Upper lobe of left lung (tissue), 6 donors: ENCODE results near the gene KRTAP5-3. TPM values are rescaled to one million over a fixed set of nuclear protein-coding genes. Genes with fewer than 3 reads are reported as not detected.
A peak's percentile ranks its signal among the peaks of the same experiment; 100 is the strongest.

Source experiments
- ATAC-seq, 2 donors: fragments of 200-7000 bp; cut with Tn5 transposase; one replicate each; pipeline ENCODE4 v1.9.1; 2022; ENCODE audit warnings: mild to moderate bottlenecking in 2 of 2, moderate library complexity in 2 of 2; ENCODE audit not compliant: low FRiP score in 2 of 2
- DNase-seq, 2 donors: peaks; one replicate each; pipeline ENCODE4 v3.0.0-alpha.2; 2019 to 2020
- H3K27ac ChIP-seq, 4 donors: fragments of 200-600 bp; sonication (generic); one replicate each; pipeline ENCODE4 v1.5.1; 2016 to 2019
- H3K27me3 ChIP-seq, 4 donors: fragments of 200-600 bp; sonication (generic); one replicate each; pipeline ENCODE4 v1.5.1; 2017 to 2019
- H3K36me3 ChIP-seq, 4 donors: fragments of 200-600 bp; sonication (generic); one replicate each; pipeline ENCODE4 v1.5.1; 2016 to 2019
- H3K4me1 ChIP-seq, 4 donors: fragments of 200-600 bp; sonication (generic); one replicate each; pipeline ENCODE4 v1.5.1; 2018 to 2019
- H3K4me3 ChIP-seq, 4 donors: fragments of 200-600 bp; sonication (generic); one replicate each; pipeline ENCODE4 v1.5.1; 2017 to 2019; ENCODE audit warnings: mild to moderate bottlenecking in 2 of 4, moderate library complexity in 1 of 4
- H3K9me3 ChIP-seq, 4 donors: fragments of 200-600 bp; sonication (generic); one replicate each; pipeline ENCODE4 v1.5.1; 2018 to 2019
- CTCF ChIP-seq, 6 experiments: fragments of 450-650 bp in 4 of 6; fragments of 200-600 bp in 2 of 6; sonication (generic) in 2 of 6; IDR thresholded peaks; one replicate each; pipeline ENCODE4 v1.5.1; 2016 to 2019; ENCODE audit warnings: antibody characterized with exemption in 6 of 6
- EP300 ChIP-seq, 4 donors: sonication (generic); formaldehyde crosslinking; IDR thresholded peaks; one replicate each; pipeline ENCODE4 v1.5.1; 2017; ENCODE audit warnings: antibody characterized with exemption in 4 of 4, control low read depth in 2 of 4
- POLR2A ChIP-seq, 4 donors: fragments of 450-650 bp; IDR thresholded peaks; one replicate each; pipeline ENCODE4 v1.5.1; 2016 to 2017; ENCODE audit warnings: antibody characterized with exemption in 4 of 4, mild to moderate bottlenecking in 2 of 4
- POLR2AphosphoS5 ChIP-seq, 2 donors: sonication (generic); formaldehyde crosslinking; IDR thresholded peaks; one replicate each; pipeline ENCODE4 v1.5.1; 2017; ENCODE audit warnings: antibody characterized with exemption in 2 of 2
- WGBS, 2 donors: methylation state at CpG; one replicate each; pipeline ENCODE4 v1.1.5; 2017 to 2018; 5-methylcytosine and 5-hydroxymethylcytosine counted together
- total RNA-seq, 6 donors: library from RNA; depleted of rRNA in 4 of 6; stranded (reverse); fragments of >200 nt in 4 of 6; gene quantifications; one replicate each; pipeline versions ENCODE4 v1.1.0 to v1.2.1, GENCODE V29; 2016 to 2021
- donor health status: DM: no; HTN: no; CAD: no; lungs with moderate emphysema.
- donor health status: DM: no; HTN: yes; CAD: no; lungs with severe emphysema.

Gene KRTAP5-3
- total RNA-seq, 6 donors from 2014 or later, result not detected

GRCh38 chr11:1559111-1559951, 48.9 kb downstream of the KRTAP5-3 start:
- H3K4me1 ChIP-seq, result peaks cover 23 to 34% (median 33%) of the 10 kb centered on the region in 4 donors
- H3K4me3 ChIP-seq, result peak overlapping the region in 3 of 4 donors; percentile 11 to 33 (median 23)
- no peaks in the 10 kb centered on the region for H3K9me3 ChIP-seq
- peak overlapping the region; percentile 85 to 88 (median 86) for H3K27ac ChIP-seq
- peak; percentile 93 to 95 for DNase-seq
- peak in 1 of 4 donors; percentile 48 for TF ChIP-seq EP300 (IDR thresholded peaks at IDR 0.05)
- TF ChIP-seq POLR2A (IDR thresholded peaks at IDR 0.05), result peak in 2 of 4 donors; percentile 13 to 52
- peak in 3 of 6 experiments; percentile 15 to 32 (median 29) for TF ChIP-seq CTCF (IDR thresholded peaks at IDR 0.05)
- TF ChIP-seq POLR2AphosphoS5 (IDR thresholded peaks at IDR 0.05), result peak in 1 of 2 donors; percentile 68
- H3K27me3 ChIP-seq, result no peaks in the 10 kb centered on the region
- ATAC-seq, result peak; percentile 73 to 89
- H3K36me3 ChIP-seq, result peaks cover 0 to 48% (median 17%) of the 10 kb centered on the region in 4 donors
- 37 to 56% methylated on average over 7 to 24 of the region's 29 CpGs for WGBS, 2 donors

GRCh38 chr11:1558775-1559110, 49.5 kb downstream of the KRTAP5-3 start:
- Histone ChIP-seq H3K27me3 (no peaks in the 10 kb centered on the region), H3K4me3 (peak overlapping the region in 3 of 4 donors; percentile 11 to 33 (median 23)), H3K9me3 (no peaks in the 10 kb centered on the region), H3K27ac (peak overlapping the region; percentile 85 to 88 (median 86)), H3K36me3 (peaks cover 0 to 44% (median 17%) of the 10 kb centered on the region in 4 donors), H3K4me1 (peaks cover 23 to 37% (median 33%) of the 10 kb centered on the region in 4 donors)
- 58 to 63% methylated on average over 7 to 8 of the region's 12 CpGs for WGBS, 2 donors
- DNase-seq (no peak), ATAC-seq (peak in 1 of 2 donors; percentile 0)
- TF ChIP-seq EP300 (IDR thresholded peaks at IDR 0.05), result no peak
- no peak for TF ChIP-seq POLR2A (IDR thresholded peaks at IDR 0.05)
- TF ChIP-seq CTCF (IDR thresholded peaks at IDR 0.05), result no peak
- no peak for TF ChIP-seq POLR2AphosphoS5 (IDR thresholded peaks at IDR 0.05)

- Histone ChIP-seq H3K4me3 (peak overlapping the region in 3 of 4 donors; percentile 11 to 33 (median 23)), H3K27ac (peak overlapping the region; percentile 85 to 88 (median 86)), H3K9me3 (no peaks in the 10 kb centered on the region), H3K27me3 (no peaks in the 10 kb centered on the region), H3K4me1 (peaks cover 23 to 39% (median 33%) of the 10 kb centered on the region in 4 donors), H3K36me3 (peaks cover 0 to 38% (median 13%) of the 10 kb centered on the region in 4 donors)
- TF ChIP-seq CTCF (IDR thresholded peaks at IDR 0.05) (no peak), POLR2AphosphoS5 (IDR thresholded peaks at IDR 0.05) (no peak), POLR2A (IDR thresholded peaks at IDR 0.05) (no peak), EP300 (IDR thresholded peaks at IDR 0.05) (no peak)
- 43 to 49% methylated on average over 29 of the region's 29 CpGs for WGBS, 2 donors
- ATAC-seq (peak in 1 of 2 donors; percentile 44), DNase-seq (peak; percentile 52 to 87)
Observed at GRCh38 chr11:1557904-1558774, 50.1 kb downstream of the KRTAP5-3 start.

Other genes starting within 250 kb of the KRTAP5-3 start
- under 1 TPM in 4 of 6 donors, not detected in 2; 0.11 to 0.54 (median 0.25) TPM for gene BRSK2, start 218.5 kb downstream of the KRTAP5-3 start, total RNA-seq
- 10 to 100 TPM; 34.7 to 72.3 (median 49.5) TPM for gene MOB2, start 121.7 kb downstream of the KRTAP5-3 start, total RNA-seq
- gene DUSP8, start 36.2 kb downstream of the KRTAP5-3 start, total RNA-seq, result 10 to 100 TPM in 5 of 6 donors, 1 to 10 TPM in 1; 5.2 to 19.3 (median 13.5) TPM
- gene KRTAP5-1, start 23.2 kb downstream of the KRTAP5-3 start, total RNA-seq, result not detected
- gene KRTAP5-2, start 10.2 kb downstream of the KRTAP5-3 start, total RNA-seq, result not detected
- gene KRTAP5-4, start 13.7 kb upstream of the KRTAP5-3 start, total RNA-seq, result not detected
- gene KRTAP5-5, start 21.3 kb upstream of the KRTAP5-3 start, total RNA-seq, result not detected
- not detected for gene KRTAP5-6, start 88.7 kb upstream of the KRTAP5-3 start, total RNA-seq
- gene IFITM10, start 142.1 kb upstream of the KRTAP5-3 start, total RNA-seq, result 10 to 100 TPM in 4 of 6 donors, 1 to 10 TPM in 2; 8.7 to 28.3 (median 14.2) TPM
- gene CTSD, start 155.5 kb upstream of the KRTAP5-3 start, total RNA-seq, result 1,000 to 10,000 TPM in 5 of 6 donors, 100 to 1,000 TPM in 1; 993 to 3,355 (median 2,221) TPM
- 10 to 100 TPM in 4 of 6 donors, 1 to 10 TPM in 2; 7.4 to 31.3 (median 22.9) TPM for gene SYT8, start 226.5 kb upstream of the KRTAP5-3 start, total RNA-seq
- gene TNNI2, start 230.5 kb upstream of the KRTAP5-3 start, total RNA-seq, result 10 to 100 TPM in 5 of 6 donors, 1 to 10 TPM in 1; 7.3 to 28.3 (median 16.7) TPM
- gene LSP1, start 244.6 kb upstream of the KRTAP5-3 start, total RNA-seq, result 100 to 1,000 TPM in 2 of 6 donors, 10 to 100 TPM in 4; 29.3 to 162 (median 66.2) TPM